Raji (cell line): ENCODE results near the gene SPRR2A.

Experiments used
- POLR2A ChIP-seq: IDR thresholded peaks from 2 replicates; pipeline ENCODE4 v1.6.1; 2011; ENCODE audit warnings: low read depth, low read length, control low read depth; ENCODE audit not compliant: insufficient read depth

SPRR2A gene

GRCh38 chr1:153057375-153057774, at the start of gene SPRR2A:
SPRR2A (minus strand) TSS chr1:153057512; CDS start chr1:153056735, 777 bp downstream.
- no peak for TF ChIP-seq POLR2A

- TF ChIP-seq POLR2A, result no peak
Observed at GRCh38 chr1:153100245-153100644, 42.9 kb upstream of the SPRR2A start.

DNA sequence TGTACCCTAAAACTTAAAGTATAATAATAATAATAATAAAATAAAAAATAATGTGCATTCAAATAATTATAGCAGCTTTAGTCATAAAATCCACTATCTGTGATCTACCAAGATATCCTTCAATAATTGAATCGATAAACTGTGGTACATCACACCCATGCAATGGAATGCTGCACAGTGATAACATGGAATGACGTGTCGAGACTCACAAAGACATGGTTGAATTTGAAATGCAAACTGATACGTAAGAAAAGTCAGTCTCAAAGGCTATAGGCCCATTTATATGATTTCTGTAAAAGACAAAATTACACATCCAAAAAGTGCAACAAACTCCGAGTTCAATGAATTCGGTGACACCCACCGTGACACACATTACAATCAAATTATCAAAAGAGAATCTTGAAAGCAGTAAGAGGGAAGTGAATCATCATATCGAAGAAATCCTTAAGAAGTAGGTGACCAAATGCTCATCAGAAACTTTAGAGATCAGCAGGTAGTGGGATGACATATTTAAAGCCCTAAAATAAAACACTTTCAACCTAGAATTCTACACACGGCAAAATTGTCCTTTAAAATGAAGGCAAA, 42.2 kb upstream of the SPRR2A start:
- no peak for TF ChIP-seq POLR2A

- TF ChIP-seq POLR2A, result no peak
Observed at GRCh38 chr1:153095764-153096163, 38.5 kb upstream of the SPRR2A start.

DNA sequence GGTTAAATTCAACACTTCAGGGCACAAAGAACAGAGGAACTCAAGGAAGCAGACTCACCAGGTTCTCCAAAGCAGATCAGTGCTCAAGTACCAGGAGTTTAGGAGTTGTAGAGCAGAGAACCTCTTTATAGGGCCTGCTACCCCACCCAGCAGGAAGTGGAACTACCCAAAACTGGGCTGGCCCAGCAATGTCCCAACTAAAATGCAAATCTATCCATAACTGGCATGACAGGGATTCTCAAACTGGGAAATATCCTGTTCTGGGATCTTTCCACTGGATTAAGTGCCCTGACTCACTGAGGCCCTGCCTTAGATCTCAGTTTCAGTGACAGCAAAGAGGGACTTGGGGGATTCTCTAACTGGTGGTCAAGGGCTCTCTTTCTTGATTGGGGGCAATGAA, 37.1 kb upstream of the SPRR2A start, which contains the start of gene SPRR2E:
TSS of gene SPRR2E (minus strand) at position 101 of the 400 bp plus-strand sequence. CDS start 775 bp downstream, outside the sequence.
- TF ChIP-seq POLR2A, result no peak

DNA sequence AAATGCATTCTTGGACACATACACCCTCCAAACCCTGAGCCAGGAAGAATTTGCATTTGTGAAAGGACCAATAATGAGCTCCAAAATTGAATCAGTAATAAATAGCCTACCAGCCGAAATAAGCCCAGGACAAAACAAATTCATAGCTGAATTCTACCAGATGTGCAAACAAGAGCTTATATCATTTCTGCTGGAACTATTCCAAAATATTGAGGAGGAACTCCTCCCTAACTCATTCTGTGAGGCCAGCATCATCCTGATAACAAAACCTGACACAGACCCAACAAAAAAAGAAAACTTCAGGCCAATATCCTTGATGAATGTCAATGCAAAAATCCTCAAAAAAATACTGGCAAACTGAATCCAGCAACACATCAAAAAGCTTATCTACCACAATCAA, 30.3 kb upstream of the SPRR2A start:
- no peak for TF ChIP-seq POLR2A

GRCh38 chr1:153081736-153082135, 24.4 kb upstream of the SPRR2A start:
- TF ChIP-seq POLR2A, result no peak

GRCh38 chr1:153072806-153073726, 15.8 kb upstream of the SPRR2A start:
- TF ChIP-seq POLR2A, result no peak

- no peak for TF ChIP-seq POLR2A
Observed at GRCh38 chr1:153071511-153071910, 14.2 kb upstream of the SPRR2A start, which contains the start of gene SPRR2B. SPRR2B (minus strand) TSS chr1:153071611; CDS start chr1:153070839, 772 bp downstream.

DNA sequence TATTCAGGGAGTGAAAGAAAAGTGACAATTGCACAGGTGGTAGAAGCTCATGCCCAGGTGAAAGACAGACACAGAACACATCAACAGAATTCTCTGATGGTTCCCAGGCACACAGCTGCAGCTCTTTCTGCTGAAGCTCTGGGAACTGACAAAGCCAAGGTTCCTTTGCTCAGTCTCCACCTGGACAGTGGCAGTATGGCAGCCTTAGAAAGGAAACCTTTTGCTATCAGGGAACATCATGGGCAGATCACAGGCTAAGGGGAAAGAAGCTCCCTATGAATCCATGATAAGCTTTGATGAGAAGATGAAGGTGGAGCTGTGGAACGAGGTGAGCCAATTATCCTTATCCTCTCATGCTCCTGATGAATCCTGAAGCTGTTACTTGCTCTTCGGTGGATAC, 12.9 kb upstream of the SPRR2A start:
- no peak for TF ChIP-seq POLR2A

DNA sequence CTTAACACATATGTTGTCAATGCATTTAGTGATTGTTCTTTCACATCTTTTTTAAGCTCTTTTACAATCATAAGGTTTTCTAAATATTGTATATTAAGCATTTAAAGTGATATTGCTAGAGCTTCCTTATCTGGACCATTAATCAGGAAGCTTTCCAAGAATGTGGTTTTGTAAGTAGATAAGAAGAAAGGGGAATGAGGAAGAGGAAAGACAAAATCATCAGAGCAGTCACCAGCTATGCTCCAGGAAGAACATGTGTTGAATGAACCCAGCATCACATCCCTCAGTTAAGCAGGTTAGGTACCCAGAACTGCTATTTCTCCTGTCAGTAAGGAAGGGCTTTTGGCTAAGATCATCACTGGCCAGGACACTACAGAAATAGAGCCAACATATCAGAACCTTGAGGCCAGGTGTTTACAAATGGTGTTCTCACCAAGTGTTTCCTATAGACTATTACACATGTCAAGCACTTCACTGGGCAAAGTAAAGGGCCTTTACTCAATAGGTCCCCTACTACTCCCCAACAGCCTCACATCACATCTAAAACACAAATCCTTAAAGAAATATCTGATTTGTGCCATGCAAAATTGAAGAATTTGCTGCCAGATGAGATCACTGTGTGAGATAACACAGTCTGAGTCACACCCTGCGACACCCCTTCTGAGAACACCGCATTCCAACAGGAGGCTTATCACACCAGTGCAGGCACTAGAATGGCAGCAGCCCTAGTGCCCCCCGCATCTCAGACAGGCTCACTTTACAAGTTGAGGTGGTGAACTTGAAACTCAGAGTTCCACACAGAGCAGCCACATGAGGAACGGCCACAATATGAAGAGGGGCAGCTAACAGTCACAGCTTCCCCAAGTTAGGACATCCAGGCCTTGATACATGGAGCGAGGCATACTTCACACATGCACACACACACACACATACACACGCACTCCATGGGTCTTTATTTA, 1.8 kb upstream of the SPRR2A start:
- TF ChIP-seq POLR2A, result no peak

GRCh38 chr1:153058154-153058553, 842 bp upstream of the SPRR2A start:
- no peak for TF ChIP-seq POLR2A

GRCh38 chr1:153049211-153049610, 8.1 kb downstream of the SPRR2A start:
- TF ChIP-seq POLR2A, result no peak

- no peak for TF ChIP-seq POLR2A
Observed at GRCh38 chr1:153040950-153041631, 16.2 kb downstream of the SPRR2A start, which contains the start of gene SPRR2D. SPRR2D (minus strand) TSS chr1:153041120; CDS start chr1:153040346, 774 bp downstream.
